Activated CD4-positive, alpha-beta memory T cell treated with anti-CD3 and anti-CD28 coated beads for 36 hours (primary cell): Measurements from ENCODE around the gene ACSF2. TPM values are rescaled to one million over a fixed set of nuclear protein-coding genes. Genes with fewer than 3 reads are reported as not detected.
"Not testable (repeated sequence)": the region's sequence is repeated elsewhere in the genome, so short reads cannot be mapped to it uniquely, and the experiment has no call there.

ENCODE experiments used
- CTCF ChIA-PET: fragments of 350-600 bp; sonication (Branson Sonifier 250); formaldehyde crosslinking; loops from one replicate; lab custom pipeline; 2021; ENCODE audit warnings: antibody characterized with exemption, inconsistent platforms; lab: Charles Lee
- POLR2A ChIA-PET: fragments of 350-600 bp; sonication (Branson Sonifier 250); formaldehyde crosslinking; loops from one replicate; lab custom pipeline; 2021; ENCODE audit warnings: antibody characterized with exemption; lab: Charles Lee
- DNase-seq: peaks from one replicate; pipeline ENCODE4 v3.0.0-alpha.2; 2020
- H3K27ac Mint-ChIP-seq: one replicate; pipeline ENCODE4 v1.8.0; 2021; ENCODE audit warnings: mixed read lengths
- H3K27me3 Mint-ChIP-seq: one replicate; pipeline ENCODE4 v1.8.0; 2021; ENCODE audit warnings: mixed read lengths
- H3K36me3 Mint-ChIP-seq: one replicate; pipeline ENCODE4 v1.8.0; 2021; ENCODE audit warnings: mixed read lengths
- H3K4me1 Mint-ChIP-seq: one replicate; pipeline ENCODE4 v1.8.0; 2021; ENCODE audit warnings: low read depth, mixed read lengths
- H3K4me3 Mint-ChIP-seq: one replicate; pipeline ENCODE4 v1.8.0; 2021; ENCODE audit warnings: mild to moderate bottlenecking, mixed read lengths
- H3K9me3 Mint-ChIP-seq: one replicate; pipeline ENCODE4 v1.8.0; 2021; ENCODE audit warnings: mixed read lengths
- intact Hi-C: fragments of 100-400 bp; cut with micrococcal nuclease; formaldehyde crosslinking; loops from one replicate; pipeline ENCODE4 v1.15.1; 2023
- total RNA-seq, 2 experiments: library from RNA; stranded (reverse); gene quantifications; one replicate each; pipeline ENCODE4 v1.2.3, GENCODE V29; 2021

ACSF2 gene
- total RNA-seq, 2 experiments from 2014 or later, result 20.1 to 23.6 TPM

GRCh38 chr17:50412188-50412732 is 13.8 kb upstream of the ACSF2 start:
- ChIA-PET CTCF (interaction anchor here (0.6 to 1.2 kb wide), 3 partner anchors 13 to 15 kb away, joined by 3 to 4 read pairs (median 4); partner anchors contain the start of genes ACSF2 and LRRC59), POLR2A (no interaction called here)
- H3K4me3 Mint-ChIP-seq, result no peak overlapping the region
- peaks cover 3% of the 10 kb centered on the region for H3K27me3 Mint-ChIP-seq
- H3K36me3 Mint-ChIP-seq, result no peaks in the 10 kb centered on the region
- no peak overlapping the region for H3K27ac Mint-ChIP-seq
- no peaks in the 10 kb centered on the region for H3K9me3 Mint-ChIP-seq
- no peaks in the 10 kb centered on the region for H3K4me1 Mint-ChIP-seq
- no peak for DNase-seq
- intact Hi-C loops, result no loop called here

DNA sequence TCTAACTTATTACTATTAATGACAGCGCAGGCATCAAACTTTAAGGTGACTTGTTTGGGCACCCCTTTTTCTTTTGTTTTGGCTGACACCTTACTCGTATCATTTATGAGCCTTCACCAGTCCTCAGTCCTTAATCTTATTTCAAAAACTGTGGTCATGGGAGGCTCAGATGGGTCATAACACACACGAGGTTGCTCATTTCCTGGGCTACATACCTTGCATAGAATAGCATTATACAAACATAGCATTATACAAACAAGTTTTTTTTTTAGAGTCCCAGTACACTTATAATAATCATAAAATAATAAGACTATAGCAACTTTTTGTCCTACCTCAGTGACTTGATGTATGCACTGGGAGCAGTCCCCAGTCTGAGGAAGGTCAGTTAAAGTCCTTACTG is 11.2 kb upstream of the ACSF2 start:
- peaks cover 3% of the 10 kb centered on the region for H3K27me3 Mint-ChIP-seq
- no peaks in the 10 kb centered on the region for H3K36me3 Mint-ChIP-seq
- ChIA-PET POLR2A (no interaction called here), CTCF (no interaction called here)
- no peak overlapping the region for H3K4me3 Mint-ChIP-seq
- H3K27ac Mint-ChIP-seq, result no peak overlapping the region
- H3K9me3 Mint-ChIP-seq, result no peaks in the 10 kb centered on the region
- peaks cover 3% of the 10 kb centered on the region for H3K4me1 Mint-ChIP-seq
- intact Hi-C loops, result no loop called here
- DNase-seq, result no peak

DNA sequence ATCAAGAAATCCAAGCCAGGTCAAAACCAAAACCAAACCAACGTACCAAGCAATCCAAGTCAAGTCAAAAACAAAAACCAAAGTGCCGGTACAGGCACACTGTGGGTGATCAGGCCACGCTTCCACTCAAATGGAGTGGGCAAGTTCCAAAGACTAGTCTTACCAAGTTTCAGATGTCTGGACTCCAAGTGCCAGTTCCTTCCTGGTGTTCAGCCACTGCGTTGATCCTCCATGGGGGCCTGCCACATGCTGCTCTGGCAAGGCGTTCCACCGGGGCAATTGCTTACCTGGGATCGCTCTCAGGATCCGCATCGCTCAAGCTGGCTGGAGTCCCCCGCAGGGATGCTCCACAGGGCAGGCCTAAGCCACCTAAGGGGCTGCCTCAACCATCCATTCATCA is 6.4 kb upstream of the ACSF2 start:
- H3K27ac Mint-ChIP-seq, result not testable (repeated sequence)

GRCh38 chr17:50420419-50421112 is 5.5 kb upstream of the ACSF2 start:
- H3K27me3 Mint-ChIP-seq, result peaks cover 1% of the 10 kb centered on the region
- no peak overlapping the region for H3K4me3 Mint-ChIP-seq
- peak overlapping the region; percentile 82 for H3K27ac Mint-ChIP-seq
- intact Hi-C loops, result no loop called here
- ChIA-PET CTCF (interaction anchor here (1.7 to 3.5 kb wide), 3 partner anchors 10 to 58 kb away, joined by 5 to 20 read pairs (median 8); partner anchors contain the start of gene LRRC59), POLR2A (interaction anchor here (1.2 kb wide), 1 partner anchor 23 kb away, joined by 4 read pairs; the partner anchor contains the start of gene LRRC59)
- DNase-seq, result no peak
- H3K36me3 Mint-ChIP-seq, result no peaks in the 10 kb centered on the region
- H3K9me3 Mint-ChIP-seq, result no peaks in the 10 kb centered on the region
- H3K4me1 Mint-ChIP-seq, result peaks cover 24% of the 10 kb centered on the region

More for the DNA sequence above, 6.4 kb upstream of the ACSF2 start:
- CTCF ChIA-PET, H3K9me3 Mint-ChIP-seq, H3K36me3 Mint-ChIP-seq, H3K27me3 Mint-ChIP-seq, intact Hi-C loops, POLR2A ChIA-PET, DNase-seq, H3K4me3 Mint-ChIP-seq: not testable (repeated sequence)
- peaks cover 21% of the 10 kb centered on the region for H3K4me1 Mint-ChIP-seq

DNA sequence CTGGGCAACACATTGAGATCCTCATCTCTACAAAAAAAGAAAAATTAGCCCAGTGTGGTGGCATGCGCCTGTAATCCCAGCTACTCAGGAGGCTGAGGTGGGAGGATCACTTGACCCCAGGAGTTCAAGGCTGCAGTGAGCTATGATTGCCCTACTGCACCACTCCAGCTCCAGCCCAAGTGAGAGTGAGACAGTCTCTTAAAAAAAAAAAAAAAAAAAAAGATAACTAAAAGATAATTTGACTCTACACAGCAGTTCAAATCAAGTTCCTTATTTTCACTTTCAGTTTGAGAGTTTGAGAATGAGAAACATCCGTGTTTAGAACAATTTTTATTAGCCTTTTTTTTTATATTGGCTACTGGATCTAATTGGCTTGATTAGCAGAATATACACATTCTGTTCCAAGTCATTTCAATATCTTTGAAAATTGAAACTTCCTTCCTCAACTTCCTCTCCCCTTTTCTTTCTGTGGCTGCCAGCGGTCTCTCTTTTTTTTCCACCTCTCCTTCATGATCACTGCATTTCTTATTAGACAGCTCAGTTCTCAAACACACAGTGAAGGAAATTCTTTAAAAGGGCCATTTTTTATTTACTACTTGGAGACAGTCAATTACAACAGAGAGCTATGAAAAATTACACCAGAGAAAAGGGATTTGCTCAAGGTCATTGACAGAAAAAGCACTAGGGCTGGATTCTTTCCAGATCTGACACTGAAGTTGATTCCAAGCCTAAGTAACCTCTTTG is 4.5 kb upstream of the ACSF2 start:
- ChIA-PET CTCF (interaction anchor here (0.6 to 3.5 kb wide), 6 partner anchors 9 to 60 kb away, joined by 3 to 20 read pairs (median 4); partner anchors contain the start of genes LRRC59 and RSAD1), POLR2A (interaction anchor here (0.7 to 1.2 kb wide), 2 partner anchors 19 to 24 kb away, joined by 3 to 4 read pairs; partner anchors contain the start of gene LRRC59)
- no peaks in the 10 kb centered on the region for H3K27me3 Mint-ChIP-seq
- DNase-seq, result peak; percentile 28
- H3K4me3 Mint-ChIP-seq, result peak overlapping the region; percentile 63
- no peaks in the 10 kb centered on the region for H3K9me3 Mint-ChIP-seq
- intact Hi-C loops, result no loop called here
- no peaks in the 10 kb centered on the region for H3K36me3 Mint-ChIP-seq
- H3K4me1 Mint-ChIP-seq, result peaks cover 26% of the 10 kb centered on the region
- peak overlapping the region; percentile 82 for H3K27ac Mint-ChIP-seq

- Mint-ChIP-seq H3K27me3 (no peaks in the 10 kb centered on the region), H3K27ac (no peak overlapping the region), H3K36me3 (no peaks in the 10 kb centered on the region), H3K4me1 (peaks cover 38% of the 10 kb centered on the region), H3K9me3 (no peaks in the 10 kb centered on the region), H3K4me3 (no peak overlapping the region)
- CTCF ChIA-PET, result interaction anchor here (1.1 to 3.5 kb wide), 2 partner anchors 25 to 56 kb away, joined by 4 to 20 read pairs; partner anchors contain the start of genes LRRC59 and RSAD1
- DNase-seq, result no peak
- intact Hi-C loops, result no loop called here
- POLR2A ChIA-PET, result no interaction called here
These were observed 3.3 kb upstream of the ACSF2 start for GRCh38 chr17:50422738-50423137.

GRCh38 chr17:50423553-50424159 is 2.4 kb upstream of the ACSF2 start:
- intact Hi-C loops, result no loop called here
- CTCF ChIA-PET, result no interaction called here
- H3K4me3 Mint-ChIP-seq, result no peak overlapping the region
- POLR2A ChIA-PET, result no interaction called here
- H3K9me3 Mint-ChIP-seq, result no peaks in the 10 kb centered on the region
- peaks cover 40% of the 10 kb centered on the region for H3K4me1 Mint-ChIP-seq
- H3K27me3 Mint-ChIP-seq, result no peaks in the 10 kb centered on the region
- no peak for DNase-seq
- no peaks in the 10 kb centered on the region for H3K36me3 Mint-ChIP-seq
- no peak overlapping the region for H3K27ac Mint-ChIP-seq

DNA sequence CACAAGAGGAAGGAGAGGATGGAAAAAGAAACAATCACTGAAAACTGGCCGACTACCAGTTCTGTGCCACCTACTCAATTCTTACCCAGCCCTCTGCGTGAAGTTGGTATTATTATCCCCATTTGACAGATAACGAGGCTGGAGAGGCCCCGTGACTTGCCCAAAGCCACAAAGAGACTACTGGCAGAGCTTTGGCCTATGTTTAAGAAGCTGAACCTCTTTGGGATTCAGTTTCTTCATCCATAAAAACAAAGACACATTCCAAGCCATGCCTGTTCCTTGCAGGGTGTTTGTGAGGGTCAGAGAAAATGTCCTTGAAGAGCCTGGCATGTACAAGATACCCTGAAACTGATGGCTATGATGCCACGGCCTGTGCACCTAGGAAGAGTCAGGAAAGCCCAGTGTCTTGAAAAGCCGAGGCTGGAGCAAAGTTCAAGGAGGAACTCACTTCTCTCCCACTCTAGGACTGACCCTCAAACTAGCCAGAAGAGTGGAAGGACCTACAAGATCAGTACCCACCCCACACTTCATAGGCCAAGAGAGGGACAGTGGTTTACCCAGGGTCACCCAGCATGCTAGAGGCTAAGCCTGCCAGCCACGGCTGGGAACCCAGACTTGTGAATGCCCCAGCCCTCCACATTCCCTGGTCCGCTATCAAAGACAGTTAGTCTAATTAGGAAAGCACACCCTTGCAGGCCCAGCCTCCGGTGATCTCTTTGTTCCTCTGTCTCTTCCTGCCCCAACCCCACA is 1.6 kb upstream of the ACSF2 start:
- intact Hi-C loops, result no loop called here
- Mint-ChIP-seq H3K27me3 (no peaks in the 10 kb centered on the region), H3K4me3 (no peak overlapping the region), H3K9me3 (no peaks in the 10 kb centered on the region), H3K27ac (no peak overlapping the region), H3K4me1 (peaks cover 38% of the 10 kb centered on the region), H3K36me3 (no peaks in the 10 kb centered on the region)
- CTCF ChIA-PET, result interaction anchor here (3.6 kb wide), 1 partner anchor 27 kb away, joined by 27 read pairs; the partner anchor contains the start of gene LRRC59
- DNase-seq, result no peak
- POLR2A ChIA-PET, result interaction anchor here (0.9 to 1.1 kb wide), 3 partner anchors 19 to 63 kb away, joined by 3 read pairs; no protein-coding TSS in a partner anchor

GRCh38 chr17:50424996-50425681 is 879 bp upstream of the ACSF2 start:
- intact Hi-C loops, result no loop called here
- H3K4me3 Mint-ChIP-seq, result peak overlapping the region; percentile 77
- CTCF ChIA-PET, result interaction anchor here (0.6 to 3.6 kb wide), 3 partner anchors 13 to 358 kb away, joined by 3 to 27 read pairs (median 4); partner anchors contain the start of gene LRRC59
- DNase-seq, result no peak
- no peaks in the 10 kb centered on the region for H3K9me3 Mint-ChIP-seq
- H3K36me3 Mint-ChIP-seq, result no peaks in the 10 kb centered on the region
- peaks cover 34% of the 10 kb centered on the region for H3K4me1 Mint-ChIP-seq
- POLR2A ChIA-PET, result interaction anchor here (0.9 to 1.1 kb wide), 3 partner anchors 18 to 63 kb away, joined by 3 read pairs; no protein-coding TSS in a partner anchor
- no peak overlapping the region for H3K27ac Mint-ChIP-seq
- H3K27me3 Mint-ChIP-seq, result no peaks in the 10 kb centered on the region

- Mint-ChIP-seq H3K27me3 (no peaks in the 10 kb centered on the region), H3K4me1 (peaks cover 23% of the 10 kb centered on the region), H3K4me3 (peak overlapping the region; percentile 81), H3K36me3 (no peaks in the 10 kb centered on the region), H3K27ac (peak overlapping the region; percentile 43), H3K9me3 (no peaks in the 10 kb centered on the region)
- CTCF ChIA-PET, result interaction anchor here (0.6 to 3.6 kb wide), 3 partner anchors 29 to 65 kb away, joined by 3 to 27 read pairs (median 5); partner anchors contain the start of gene LRRC59
- POLR2A ChIA-PET, result interaction anchor here (0.9 to 1.4 kb wide), 4 partner anchors 9 to 53 kb away, joined by 3 to 12 read pairs (median 3); partner anchors contain the start of gene LRRC59
- no peak for DNase-seq
- intact Hi-C loops, result loop anchor here (1.0 to 2.0 kb wide), 2 partner anchors 52 to 116 kb away; partner anchors contain the start of gene RSAD1
These were observed 409 bp downstream of the ACSF2 start for GRCh38 chr17:50426472-50426782.
